ENCODE measurements around the gene HERPUD1. TPM values are rescaled to one million over a fixed set of nuclear protein-coding genes. Genes with fewer than 3 reads are reported as not detected.

Gene HERPUD1
- total and polyA plus RNA-seq, 2 of the 13 experiments (the other 11 are each of a cell fraction or from before 2014, with no cell fraction given), result 96.2 to 323 TPM

- TF ChIP-seq ZNF280D (CRISPR knock-in tag; IDR thresholded peaks at IDR 0.05) (peak; percentile 49; the same call in 1 of the 2 replicates), ASH2L (IDR thresholded peaks at IDR 0.05; ENCODE audit: insufficient read length, low read depth, low read length) (peak; percentile 25), GZF1 (CRISPR knock-in tag; IDR thresholded peaks at IDR 0.05) (no peak), NCOA2 (CRISPR knock-in tag; IDR thresholded peaks at IDR 0.05) (peak; percentile 30; the same call in 1 of the 2 replicates), ZNF781 (CRISPR knock-in tag; IDR thresholded peaks at IDR 0.05; ENCODE audit: borderline replicate concordance, not compliant biosample characterization) (peak; percentile 54), SSRP1 (CRISPR knock-in tag; IDR thresholded peaks at IDR 0.05) (no peak), YY1 (IDR thresholded peaks at IDR 0.05; ENCODE audit: insufficient read depth, insufficient replicate concordance, low read depth, low read length) (no peak), RBAK (CRISPR knock-in tag; IDR thresholded peaks at IDR 0.05) (no peak), FOXA3 (CRISPR knock-in tag; IDR thresholded peaks at IDR 0.05) (peak; percentile 32; the same call in 1 of the 2 replicates), ATF6 (CRISPR knock-in tag; conservative IDR thresholded peaks at IDR 0.05) (no peak), SP2 (CRISPR knock-in tag; IDR thresholded peaks at IDR 0.05) (no peak), THAP9 (CRISPR knock-in tag; IDR thresholded peaks at IDR 0.05; ENCODE audit: borderline replicate concordance) (peak; percentile 70; the same call in 1 of the 2 replicates), ZSCAN25 (CRISPR knock-in tag; IDR thresholded peaks at IDR 0.05) (peak; percentile 99), TEAD2 (CRISPR knock-in tag; IDR thresholded peaks at IDR 0.05) (no peak), KLF16 (CRISPR knock-in tag; IDR thresholded peaks at IDR 0.05) (0 out of 4 replicates have a peak, but pooled peaks of 1 of the 2 experiments have one; percentile 43), ATF2 (CRISPR knock-in tag; IDR thresholded peaks at IDR 0.05) (no peak), SETDB1 (CRISPR knock-in tag; IDR thresholded peaks at IDR 0.05; ENCODE audit: borderline replicate concordance) (no peak), SAP130 (CRISPR knock-in tag; IDR thresholded peaks at IDR 0.05; ENCODE audit: low read depth) (peak; percentile 43; the same call in 1 of the 2 replicates), ZFY (CRISPR knock-in tag; IDR thresholded peaks at IDR 0.05) (peak; percentile 9; the same call in 1 of the 2 replicates)
Observed at GRCh38 chr16:56950881-56951771, 19.2 kb downstream of the HERPUD1 start (continued).
